Loucy (cell line): ENCODE data around the gene TUB.
A peak's percentile ranks its signal among the peaks of the same experiment; 100 is the strongest.

ENCODE experiments used
- H2AFZ ChIP-seq: fragments of 200-600 bp; sonication (generic); 2 replicates; pipeline ENCODE4 v1.6.0; 2016; ENCODE audit warnings: antibody characterized with exemption, mild to moderate bottlenecking, low read length, moderate library complexity
- H3F3A ChIP-seq: fragments of 200-600 bp; 2 replicates; pipeline ENCODE4 v1.6.0; 2016; ENCODE audit warnings: antibody characterized with exemption, low read depth, mild to moderate bottlenecking
- H3K27me3 ChIP-seq: fragments of 200-600 bp; sonication (generic); 2 replicates; pipeline ENCODE4 v1.6.1; 2014; ENCODE audit warnings: low read length, mild to moderate bottlenecking; ENCODE audit not compliant: insufficient read depth, poor library complexity, severe bottlenecking
- H3K36me3 ChIP-seq: fragments of 200-600 bp; sonication (generic); 2 replicates; pipeline ENCODE4 v1.6.1; 2016; ENCODE audit warnings: low read length; ENCODE audit not compliant: insufficient read depth
- H3K4me1 ChIP-seq: fragments of 200-600 bp; sonication (generic); 2 replicates; pipeline ENCODE4 v1.5.1; 2014; ENCODE audit warnings: low read length, mild to moderate bottlenecking; ENCODE audit not compliant: insufficient read depth, poor library complexity, severe bottlenecking
- H3K4me2 ChIP-seq: fragments of 200-600 bp; sonication (generic); 2 replicates; pipeline ENCODE4 v1.6.0; 2014; ENCODE audit warnings: antibody characterized with exemption, low read length, low read depth, mild to moderate bottlenecking; ENCODE audit not compliant: poor library complexity, severe bottlenecking
- H3K4me3 ChIP-seq: fragments of 200-600 bp; sonication (generic); 2 replicates; pipeline ENCODE4 v1.5.1; 2014; ENCODE audit warnings: low read length, mild to moderate bottlenecking, mixed read lengths; ENCODE audit not compliant: poor library complexity, severe bottlenecking
- H3K79me2 ChIP-seq: fragments of 200-600 bp; sonication (generic); 2 replicates; pipeline ENCODE4 v1.6.1; 2014; ENCODE audit warnings: low read length; ENCODE audit not compliant: insufficient read depth
- H3K9ac ChIP-seq: fragments of 200-600 bp; sonication (generic); 2 replicates; pipeline ENCODE4 v1.6.0; 2014; ENCODE audit warnings: mild to moderate bottlenecking, low read depth, low read length, moderate library complexity; ENCODE audit not compliant: poor library complexity, severe bottlenecking
- H3K9me2 ChIP-seq: fragments of 200-600 bp; sonication (generic); replicated peaks from 2 replicates; pipeline ENCODE4 v1.6.1; 2016; ENCODE audit warnings: low read depth, low read length, mixed read lengths
- H3K9me3 ChIP-seq: fragments of 200-600 bp; sonication (generic); 2 replicates; pipeline ENCODE4 v1.6.1; 2014; ENCODE audit warnings: mild to moderate bottlenecking, antibody characterized with exemption, low read length, low read depth; ENCODE audit not compliant: insufficient read depth
- H4K20me1 ChIP-seq: fragments of 200-600 bp; sonication (generic); 2 replicates; pipeline ENCODE4 v1.6.0; 2014; ENCODE audit warnings: antibody characterized with exemption, low read length, mild to moderate bottlenecking; ENCODE audit not compliant: insufficient read depth, poor library complexity, severe bottlenecking
- EZH2phosphoT487 ChIP-seq: fragments of 200-600 bp; IDR thresholded peaks from 2 replicates; pipeline ENCODE4 v1.6.1; 2018; ENCODE audit warnings: antibody characterized with exemption, mild to moderate bottlenecking, moderate library complexity, borderline replicate concordance
- TF ChIP-seq, protein P1 (sequence below): fragments of 200-600 bp; sonication (generic); conservative IDR thresholded peaks from 2 replicates; pipeline ENCODE4 v1.5.1; 2014; ENCODE audit warnings: mild to moderate bottlenecking, antibody characterized with exemption, low read length

The TUB gene

GRCh38 chr11:8032576-8033304, 48.3 kb upstream of the TUB start:
- no peak overlapping the region for H3K4me3 ChIP-seq
- TF ChIP-seq EZH2phosphoT487: no peak
- TF ChIP-seq, protein P1, sequence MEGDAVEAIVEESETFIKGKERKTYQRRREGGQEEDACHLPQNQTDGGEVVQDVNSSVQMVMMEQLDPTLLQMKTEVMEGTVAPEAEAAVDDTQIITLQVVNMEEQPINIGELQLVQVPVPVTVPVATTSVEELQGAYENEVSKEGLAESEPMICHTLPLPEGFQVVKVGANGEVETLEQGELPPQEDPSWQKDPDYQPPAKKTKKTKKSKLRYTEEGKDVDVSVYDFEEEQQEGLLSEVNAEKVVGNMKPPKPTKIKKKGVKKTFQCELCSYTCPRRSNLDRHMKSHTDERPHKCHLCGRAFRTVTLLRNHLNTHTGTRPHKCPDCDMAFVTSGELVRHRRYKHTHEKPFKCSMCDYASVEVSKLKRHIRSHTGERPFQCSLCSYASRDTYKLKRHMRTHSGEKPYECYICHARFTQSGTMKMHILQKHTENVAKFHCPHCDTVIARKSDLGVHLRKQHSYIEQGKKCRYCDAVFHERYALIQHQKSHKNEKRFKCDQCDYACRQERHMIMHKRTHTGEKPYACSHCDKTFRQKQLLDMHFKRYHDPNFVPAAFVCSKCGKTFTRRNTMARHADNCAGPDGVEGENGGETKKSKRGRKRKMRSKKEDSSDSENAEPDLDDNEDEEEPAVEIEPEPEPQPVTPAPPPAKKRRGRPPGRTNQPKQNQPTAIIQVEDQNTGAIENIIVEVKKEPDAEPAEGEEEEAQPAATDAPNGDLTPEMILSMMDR: no peak
- H3K9ac ChIP-seq: no peak overlapping the region
- H3K9me3 ChIP-seq: no peaks in the 10 kb centered on the region
- peak overlapping the region; percentile 76; the same call in 1 of the 2 replicates for H2AFZ ChIP-seq
- peaks cover 6% of the 10 kb centered on the region for H3K4me1 ChIP-seq
- no peaks in the 10 kb centered on the region for H3K9me2 ChIP-seq
- no peaks in the 10 kb centered on the region for H4K20me1 ChIP-seq
- H3K36me3 ChIP-seq: no peaks in the 10 kb centered on the region
- no peaks in the 10 kb centered on the region for H3K27me3 ChIP-seq
- peak overlapping the region; percentile 38 for H3K4me2 ChIP-seq
- H3K79me2 ChIP-seq: no peaks in the 10 kb centered on the region
- H3F3A ChIP-seq: no peaks in the 10 kb centered on the region

DNA sequence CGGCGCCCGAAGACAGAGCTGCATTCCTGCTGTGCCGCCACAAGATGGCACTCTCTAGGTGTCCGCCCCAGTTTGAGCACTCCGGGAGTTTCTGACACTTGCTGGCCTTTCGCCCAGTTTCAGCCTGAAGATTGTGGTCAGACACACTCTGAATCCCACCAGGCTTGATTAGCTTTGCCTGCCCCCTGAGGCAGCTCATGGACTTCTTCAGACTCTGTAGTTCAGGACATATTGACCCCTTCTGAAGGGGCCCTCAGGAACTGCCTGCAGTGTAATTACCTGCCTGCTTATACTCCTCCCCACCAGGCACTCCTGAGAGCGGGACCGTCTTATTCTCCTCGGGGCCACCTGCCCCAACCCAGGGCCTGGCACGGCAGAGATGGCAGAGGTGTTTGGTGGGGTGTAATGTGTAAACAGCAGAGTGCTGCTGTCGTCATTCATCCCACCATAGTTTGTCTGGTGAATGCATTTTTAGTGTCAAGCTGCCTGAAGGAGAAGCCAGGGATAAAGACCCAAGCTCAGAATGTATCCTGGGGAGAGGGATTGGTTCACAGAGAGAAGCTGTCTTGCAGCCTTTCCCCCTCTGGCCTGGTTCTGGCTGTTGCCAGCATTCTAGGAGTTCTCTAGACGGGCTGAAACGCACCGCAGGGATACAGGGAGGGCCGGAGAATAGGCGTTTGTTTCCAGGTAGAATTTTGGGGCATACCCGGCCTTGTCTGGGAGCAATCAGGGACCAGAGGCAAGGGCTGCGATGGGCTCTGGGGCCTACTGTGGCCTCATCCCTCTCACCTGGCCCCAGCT, 47.5 kb upstream of the TUB start:
- Histone ChIP-seq H4K20me1 (no peaks in the 10 kb centered on the region), H2AFZ (peak overlapping the region; percentile 76; the same call in 1 of the 2 replicates), H3K4me3 (no peak overlapping the region), H3K79me2 (no peaks in the 10 kb centered on the region), H3K4me2 (peak overlapping the region; percentile 38), H3K27me3 (no peaks in the 10 kb centered on the region), H3K9me3 (no peaks in the 10 kb centered on the region), H3K4me1 (peaks cover 6% of the 10 kb centered on the region), H3K9ac (no peak overlapping the region), H3K9me2 (no peaks in the 10 kb centered on the region), H3K36me3 (no peaks in the 10 kb centered on the region), H3F3A (no peaks in the 10 kb centered on the region)
- TF ChIP-seq, protein P1: peak; percentile 92
- no peak for TF ChIP-seq EZH2phosphoT487

DNA sequence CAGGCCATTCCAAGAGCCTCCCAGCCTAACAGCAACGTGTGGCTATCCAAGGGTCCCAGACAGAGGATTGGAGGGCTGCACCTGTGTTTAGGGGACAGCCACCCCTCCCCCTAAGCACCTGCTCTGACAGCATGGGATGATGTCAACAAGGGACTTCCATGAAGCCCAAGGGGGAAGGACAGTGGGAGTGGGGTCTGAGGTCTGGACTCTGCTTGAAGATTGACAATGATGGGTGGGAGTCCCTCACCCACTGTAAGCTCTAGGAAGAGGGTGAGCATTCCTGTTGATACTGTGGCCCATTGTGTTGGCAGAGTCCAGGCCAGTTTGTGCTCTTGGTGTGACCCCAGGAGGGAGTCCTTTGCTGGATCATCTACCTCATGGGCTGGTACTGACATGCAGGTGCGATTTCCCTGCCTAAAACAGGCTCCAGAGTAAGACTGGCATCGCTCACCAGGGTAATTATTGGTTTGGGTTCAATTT, 46.9 kb upstream of the TUB start:
- H3K27me3 ChIP-seq: no peaks in the 10 kb centered on the region
- no peak overlapping the region for H2AFZ ChIP-seq
- H3K9me2 ChIP-seq: no peaks in the 10 kb centered on the region
- H3K9me3 ChIP-seq: no peaks in the 10 kb centered on the region
- H3K9ac ChIP-seq: no peak overlapping the region
- H3F3A ChIP-seq: no peaks in the 10 kb centered on the region
- H3K4me1 ChIP-seq: peaks cover 6% of the 10 kb centered on the region
- no peak overlapping the region for H3K4me2 ChIP-seq
- no peaks in the 10 kb centered on the region for H3K79me2 ChIP-seq
- no peaks in the 10 kb centered on the region for H3K36me3 ChIP-seq
- H3K4me3 ChIP-seq: no peak overlapping the region
- no peaks in the 10 kb centered on the region for H4K20me1 ChIP-seq
- no peak for TF ChIP-seq EZH2phosphoT487
- TF ChIP-seq, protein P1: no peak
